NCI-H2029 (cell line): ENCODE results near the gene DPH5.

Experiments used
- DNase-seq: peaks from one replicate; lab custom pipeline; 2025; lab: John Stamatoyannopoulos, UW

DPH5 gene

GRCh38 chr1:100941580-100942216 is 83.9 kb downstream of the DPH5 start:
- DNase-seq, result no peak

GRCh38 chr1:100941098-100941527 is 84.5 kb downstream of the DPH5 start:
- DNase-seq, result no peak
